Large intestine (tissue), 3 donors: Measurements from ENCODE around the gene SERPINE1. TPM values are rescaled to one million over a fixed set of nuclear protein-coding genes. Genes with fewer than 3 reads are reported as not detected.
"Not testable (repeated sequence)": the region's sequence is repeated elsewhere in the genome, so short reads cannot be mapped to it uniquely, and the experiment has no call there.

Experiments
- DNase-seq, 2 donors: peaks; one replicate each; pipeline versions ENCODE4 v3.0.0 to v3.0.0-alpha.2; 2013
- H3K27ac ChIP-seq: one replicate; pipeline ENCODE4 v1.5.1; 2013; ENCODE audit warnings: low read length
- H3K27me3 ChIP-seq: 2 replicates; pipeline ENCODE4 v1.6.1; 2013; ENCODE audit warnings: low read length; ENCODE audit not compliant: control insufficient read depth, insufficient read depth
- H3K36me3 ChIP-seq: 2 replicates; pipeline ENCODE4 v1.6.1; 2013; ENCODE audit warnings: low read length; ENCODE audit not compliant: control insufficient read depth, insufficient read depth
- H3K4me1 ChIP-seq: one replicate; pipeline ENCODE4 v1.6.1; 2013; ENCODE audit warnings: low read length; ENCODE audit not compliant: control insufficient read depth, insufficient read depth
- H3K4me3 ChIP-seq: one replicate; pipeline ENCODE4 v1.5.1; 2013; ENCODE audit warnings: low read length
- H3K9me3 ChIP-seq: one replicate; pipeline ENCODE4 v1.6.1; 2013; ENCODE audit warnings: mild to moderate bottlenecking, low read depth, low read length, moderate library complexity; ENCODE audit not compliant: control insufficient read depth
- WGBS: methylation state at CpG from one replicate; pipeline ENCODE4 v1.1.5; 2013; ENCODE audit warnings: low lambda C conversion rate; ENCODE audit not compliant: insufficient coverage; 5-methylcytosine and 5-hydroxymethylcytosine counted together
- polyA plus RNA-seq: library from polyadenylated mRNA; unstranded; fragments of 120-200 nt; gene quantifications from one replicate; pipeline ENCODE4 v1.2.1, GENCODE V29; 2013

SERPINE1 gene
- polyA plus RNA-seq, 1 donor: 1.7 TPM

DNA sequence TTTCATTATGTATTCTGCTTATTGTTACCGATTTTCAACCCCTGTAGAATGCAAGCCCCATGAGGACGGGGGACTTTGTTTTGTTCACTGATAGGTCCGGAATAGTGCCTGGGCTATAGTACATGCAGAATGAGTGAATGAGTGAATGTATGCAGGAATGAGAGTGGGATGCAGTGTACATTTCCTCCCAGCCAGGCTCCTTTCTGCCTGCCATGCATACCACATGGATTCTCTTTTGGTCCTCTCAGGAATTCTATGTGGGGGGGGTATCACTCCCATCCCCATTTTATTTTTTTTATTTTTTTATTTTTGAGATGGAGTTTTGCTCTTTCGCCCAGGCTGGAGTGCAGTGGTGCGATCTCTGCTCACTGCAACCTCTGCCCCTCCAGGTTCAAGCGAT lies 24.9 kb upstream of the SERPINE1 start:
- Histone ChIP-seq H3K4me1 (peaks cover 4% of the 10 kb centered on the region), H3K36me3 (no peaks in the 10 kb centered on the region), H3K27me3 (peaks cover 8% of the 10 kb centered on the region), H3K27ac (no peak overlapping the region), H3K4me3 (no peak overlapping the region), H3K9me3 (no peaks in the 10 kb centered on the region)
- no peak for DNase-seq
- 100% methylated on average over 1 of the region's 6 CpGs for WGBS

DNA sequence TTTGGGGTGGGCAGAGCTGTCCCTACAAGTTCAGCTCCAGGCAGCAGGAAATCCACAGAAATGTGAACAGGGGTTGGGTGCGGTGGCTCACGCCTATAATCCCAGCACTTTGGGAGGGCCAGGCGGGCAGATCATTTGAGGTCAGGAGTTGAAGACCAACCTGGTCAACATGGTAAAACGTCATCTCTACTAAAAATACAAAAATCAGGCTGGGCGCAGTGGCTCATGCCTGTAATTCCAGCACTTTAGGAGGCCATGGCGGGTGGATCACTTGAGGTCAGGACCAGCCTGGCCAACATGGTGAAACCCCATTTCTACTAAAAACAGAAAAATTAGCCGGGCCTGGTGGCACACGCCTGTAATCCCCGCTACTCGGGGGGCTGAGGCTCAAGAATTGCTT lies 23.2 kb upstream of the SERPINE1 start:
- not testable (repeated sequence) for H3K9me3 ChIP-seq, H3K4me1 ChIP-seq, H3K27ac ChIP-seq, H3K36me3 ChIP-seq, H3K27me3 ChIP-seq, H3K4me3 ChIP-seq, DNase-seq
- no CpG with 5 or more reads among the region's 10 CpGs for WGBS

DNA sequence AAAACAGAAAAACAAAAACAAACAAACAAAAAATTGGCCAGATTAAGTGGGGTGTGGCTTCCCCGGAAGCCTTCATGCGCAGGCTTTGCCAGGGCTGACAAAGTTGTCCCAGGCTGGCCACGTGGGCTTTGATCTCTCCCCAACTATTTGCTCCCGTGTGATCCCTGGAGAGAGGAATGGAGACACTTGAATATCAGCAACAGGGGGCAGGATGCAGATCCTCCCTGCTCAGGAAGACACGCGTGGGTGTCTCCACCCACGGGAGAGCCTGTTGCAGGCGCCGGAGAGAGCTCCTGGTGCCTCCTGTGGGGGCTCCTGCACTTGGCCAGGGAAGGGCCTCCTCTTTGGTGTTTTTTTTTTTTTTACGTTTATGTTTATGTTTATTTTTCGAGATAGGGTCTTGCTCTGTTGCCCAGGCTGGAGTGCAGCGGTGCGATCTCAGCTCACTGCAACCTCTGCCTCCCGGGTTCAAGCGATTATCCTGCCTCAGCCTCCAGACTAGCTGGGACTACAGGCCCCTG lies 22.7 kb upstream of the SERPINE1 start:
- WGBS: no CpG with 5 or more reads among the region's 15 CpGs
- no peaks in the 10 kb centered on the region for H3K9me3 ChIP-seq
- no peak for DNase-seq
- H3K4me3 ChIP-seq: no peak overlapping the region
- H3K27ac ChIP-seq: no peak overlapping the region
- H3K4me1 ChIP-seq: peaks cover 4% of the 10 kb centered on the region
- H3K27me3 ChIP-seq: peaks cover 8% of the 10 kb centered on the region
- H3K36me3 ChIP-seq: no peaks in the 10 kb centered on the region

DNA sequence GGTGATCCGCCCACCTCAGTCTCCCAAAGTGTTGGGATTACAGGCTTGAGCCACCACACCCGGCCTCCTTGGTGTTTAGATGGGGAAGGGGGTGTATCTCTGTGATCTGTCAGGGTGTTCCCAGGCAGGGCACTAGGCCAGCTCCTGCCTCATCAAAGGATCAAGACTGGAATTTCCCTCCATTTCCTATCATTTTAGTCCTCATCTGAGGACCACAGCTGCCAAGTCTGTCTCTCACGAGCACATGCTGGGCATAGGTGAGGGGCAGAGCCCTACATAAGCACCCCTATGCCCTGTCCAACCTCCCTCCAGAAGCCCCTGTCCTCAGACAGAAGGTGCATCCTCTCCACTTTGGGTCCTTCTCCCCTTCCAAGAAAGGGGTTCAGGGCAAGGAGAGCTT lies 22.1 kb upstream of the SERPINE1 start:
- no CpG with 5 or more reads among the region's 3 CpGs for WGBS
- H3K27ac ChIP-seq: no peak overlapping the region
- no peak overlapping the region for H3K4me3 ChIP-seq
- H3K36me3 ChIP-seq: no peaks in the 10 kb centered on the region
- peaks cover 4% of the 10 kb centered on the region for H3K4me1 ChIP-seq
- no peaks in the 10 kb centered on the region for H3K9me3 ChIP-seq
- peaks cover 8% of the 10 kb centered on the region for H3K27me3 ChIP-seq
- no peak for DNase-seq

DNA sequence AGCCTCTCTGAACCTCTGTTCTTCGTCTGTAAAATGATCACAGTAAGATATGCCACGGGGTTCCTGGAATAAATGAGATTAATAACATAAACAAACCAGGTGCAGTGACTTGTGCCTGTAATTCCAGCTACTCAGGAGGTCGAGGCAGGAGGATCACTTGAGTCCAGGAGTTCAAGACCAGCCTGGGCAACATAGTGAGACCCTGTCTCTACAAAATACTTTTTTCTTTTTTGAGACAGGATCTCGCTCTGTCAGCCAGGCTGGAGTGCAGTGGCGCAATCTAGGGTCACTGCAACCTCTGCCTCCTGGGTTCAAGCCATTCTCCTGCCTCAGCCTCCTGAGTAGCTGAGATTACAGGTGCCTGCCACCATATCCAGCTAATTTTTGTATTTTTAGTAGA lies 21.7 kb upstream of the SERPINE1 start:
- H3K4me1 ChIP-seq, H3K4me3 ChIP-seq, DNase-seq, H3K9me3 ChIP-seq, H3K27me3 ChIP-seq, H3K27ac ChIP-seq, H3K36me3 ChIP-seq: not testable (repeated sequence)
- WGBS: no CpG with 5 or more reads among the region's 5 CpGs

DNA sequence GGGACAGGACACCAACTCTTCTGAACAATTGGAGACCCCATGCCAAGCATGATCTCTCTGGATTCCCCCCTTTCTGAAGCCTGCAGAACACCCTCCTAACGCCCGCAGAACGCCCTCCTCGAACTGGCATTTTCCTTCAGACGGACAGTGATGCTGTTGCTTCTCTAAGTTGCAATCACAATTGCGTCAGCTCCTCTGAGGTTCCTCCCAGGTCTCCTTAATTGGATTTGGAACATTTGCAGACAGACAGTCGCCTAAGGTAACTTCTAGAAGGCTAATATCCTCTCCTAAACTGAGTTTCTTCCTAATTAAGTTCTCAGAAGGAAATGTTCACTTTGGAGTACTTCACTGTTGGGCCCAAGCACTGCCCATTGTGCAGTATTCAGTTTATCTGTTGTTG lies 20.5 kb upstream of the SERPINE1 start:
- Histone ChIP-seq H3K4me1 (peaks cover 4% of the 10 kb centered on the region), H3K27me3 (no peaks in the 10 kb centered on the region), H3K4me3 (no peak overlapping the region), H3K36me3 (no peaks in the 10 kb centered on the region), H3K27ac (no peak overlapping the region), H3K9me3 (no peaks in the 10 kb centered on the region)
- no CpG with 5 or more reads among the region's 7 CpGs for WGBS
- DNase-seq: no peak

DNA sequence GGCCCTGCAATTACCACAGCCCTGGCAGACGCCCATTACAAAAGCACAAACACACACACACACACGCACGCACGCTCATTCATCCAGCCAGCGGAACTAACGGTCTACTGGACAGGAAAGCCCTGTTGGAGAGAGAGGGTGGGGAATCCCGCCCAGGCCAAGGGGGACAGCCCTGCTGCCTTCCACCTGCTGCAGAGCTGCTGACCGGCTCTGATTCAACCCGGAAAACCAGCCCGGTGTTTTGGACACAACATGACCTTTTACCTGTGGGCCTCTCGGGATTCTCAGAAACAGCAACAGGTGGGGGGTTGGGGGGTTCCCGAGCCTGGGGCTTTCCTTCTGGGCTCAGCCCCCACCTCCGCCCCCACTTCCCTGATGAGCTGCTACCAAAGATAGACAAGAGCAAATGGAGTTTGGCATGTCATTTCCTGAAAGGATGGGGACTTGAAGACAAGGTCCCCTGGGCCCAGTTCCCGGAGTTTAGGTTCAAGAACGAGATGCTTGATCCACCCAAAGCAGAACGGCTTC lies 18.5 kb upstream of the SERPINE1 start:
- DNase-seq: no peak
- WGBS: no CpG with 5 or more reads among the region's 16 CpGs
- Histone ChIP-seq H3K9me3 (no peaks in the 10 kb centered on the region), H3K36me3 (no peaks in the 10 kb centered on the region), H3K27me3 (no peaks in the 10 kb centered on the region), H3K4me3 (no peak overlapping the region), H3K4me1 (no peaks in the 10 kb centered on the region), H3K27ac (no peak overlapping the region)

DNA sequence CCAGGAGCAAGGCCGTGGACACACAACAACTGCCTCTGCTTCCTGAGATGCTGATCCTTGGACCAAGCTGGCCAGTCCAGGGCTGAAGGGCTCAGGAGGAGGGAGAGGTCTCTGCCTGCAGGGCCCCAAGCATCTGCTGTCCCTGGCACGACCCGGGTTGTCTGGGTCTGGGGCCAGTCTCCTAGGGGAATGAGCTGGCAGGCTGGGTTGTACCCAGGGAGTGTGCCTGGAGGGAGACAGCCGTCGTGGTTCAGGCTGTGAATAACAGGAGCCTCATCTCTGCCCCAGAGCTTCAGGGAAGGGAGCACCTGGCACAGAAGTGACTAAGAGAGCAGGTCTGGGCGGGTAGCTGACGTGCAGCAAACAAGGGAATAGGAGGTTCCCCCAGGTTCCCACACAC lies 17.9 kb upstream of the SERPINE1 start:
- H3K36me3 ChIP-seq: no peaks in the 10 kb centered on the region
- no CpG with 5 or more reads among the region's 7 CpGs for WGBS
- no peaks in the 10 kb centered on the region for H3K27me3 ChIP-seq
- no peaks in the 10 kb centered on the region for H3K9me3 ChIP-seq
- no peak overlapping the region for H3K27ac ChIP-seq
- no peak overlapping the region for H3K4me3 ChIP-seq
- DNase-seq: no peak
- H3K4me1 ChIP-seq: no peaks in the 10 kb centered on the region

DNA sequence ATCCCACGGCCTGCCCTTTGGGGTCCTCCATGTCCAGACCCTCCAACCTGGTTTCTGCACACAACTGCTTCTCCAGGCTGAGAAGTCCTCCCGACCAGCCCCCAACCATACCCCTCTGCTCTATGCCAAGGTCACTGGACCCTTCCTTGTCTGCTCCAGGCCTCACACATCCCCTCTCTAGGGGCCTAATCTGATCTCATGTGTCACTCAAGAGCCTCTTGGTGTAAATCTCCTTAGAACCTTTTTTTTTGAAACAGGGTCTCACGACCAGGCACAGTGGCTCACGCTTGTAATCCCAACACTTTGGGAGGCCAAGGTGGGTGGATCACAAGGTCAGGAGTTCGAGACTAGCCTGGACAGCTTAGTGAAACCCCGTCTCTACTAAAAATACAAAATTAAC lies 17.5 kb upstream of the SERPINE1 start:
- no peak overlapping the region for H3K27ac ChIP-seq
- WGBS: no CpG with 5 or more reads among the region's 6 CpGs

DNA sequence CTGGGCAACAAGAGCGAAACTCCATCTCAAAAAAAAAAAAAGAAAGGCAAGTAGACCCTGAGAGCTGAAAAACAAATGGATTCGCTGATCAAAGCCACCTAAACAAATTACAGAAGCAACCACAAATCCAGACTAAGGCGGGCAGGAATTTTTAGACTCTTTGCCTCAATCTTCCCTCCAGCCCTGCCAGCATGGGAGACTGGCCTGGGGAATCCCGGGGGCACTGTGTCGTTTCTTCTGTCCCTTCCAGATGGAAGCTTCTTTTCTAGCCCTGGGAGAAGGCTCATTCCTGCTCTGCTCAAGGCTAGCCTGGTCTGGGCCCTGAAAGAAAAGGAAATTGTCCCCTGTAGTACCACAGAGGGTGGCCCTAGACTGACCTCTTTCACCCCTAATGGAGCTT lies 15.6 kb upstream of the SERPINE1 start:
- no peak overlapping the region for H3K27ac ChIP-seq
- no CpG with 5 or more reads among the region's 5 CpGs for WGBS

More for the DNA sequence above, 17.5 kb upstream of the SERPINE1 start:
- Histone ChIP-seq H3K4me3 (no peak overlapping the region), H3K4me1 (no peaks in the 10 kb centered on the region), H3K9me3 (no peaks in the 10 kb centered on the region), H3K36me3 (no peaks in the 10 kb centered on the region), H3K27me3 (no peaks in the 10 kb centered on the region)
- DNase-seq: no peak

DNA sequence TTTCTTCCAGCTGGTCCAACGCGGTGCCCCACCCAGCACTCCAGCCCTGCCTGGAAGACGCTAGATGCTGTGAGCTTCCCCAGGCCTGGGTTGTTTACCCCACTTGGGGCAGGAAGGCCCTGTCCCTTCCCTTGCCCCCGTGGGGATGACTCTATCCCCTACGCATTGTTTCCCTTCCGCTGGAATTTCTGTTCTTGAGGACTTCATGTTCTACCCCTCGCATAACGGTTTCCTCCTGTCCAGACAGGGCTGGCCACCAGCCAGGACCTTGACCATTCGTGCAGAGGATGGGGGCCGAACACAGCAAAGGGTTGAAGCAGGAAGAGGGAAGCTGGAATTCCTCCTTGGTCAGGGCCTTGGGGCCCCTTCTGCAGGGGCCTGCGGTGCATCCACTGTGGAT lies 14.7 kb upstream of the SERPINE1 start:
- H3K4me3 ChIP-seq: no peak overlapping the region
- no peaks in the 10 kb centered on the region for H3K27me3 ChIP-seq
- no peak overlapping the region for H3K27ac ChIP-seq
- no CpG with 5 or more reads among the region's 11 CpGs for WGBS
- H3K36me3 ChIP-seq: no peaks in the 10 kb centered on the region
- no peak for DNase-seq
- no peaks in the 10 kb centered on the region for H3K4me1 ChIP-seq
- no peaks in the 10 kb centered on the region for H3K9me3 ChIP-seq

More for the DNA sequence above, 15.6 kb upstream of the SERPINE1 start:
- no peak for DNase-seq
- Histone ChIP-seq H3K27me3 (no peaks in the 10 kb centered on the region), H3K4me3 (no peak overlapping the region), H3K9me3 (no peaks in the 10 kb centered on the region), H3K36me3 (no peaks in the 10 kb centered on the region), H3K4me1 (no peaks in the 10 kb centered on the region)
